Erythroblast (primary cell): Measurements from ENCODE around the gene TTC39A.

Experiments used
- GATA1 ChIP-seq: IDR thresholded peaks from 2 replicates; pipeline ENCODE4 v1.6.1; 2011; ENCODE audit warnings: low read depth, mild to moderate bottlenecking, control low read depth, low read length, moderate library complexity
- POLR2A ChIP-seq: IDR thresholded peaks from 2 replicates; pipeline ENCODE4 v1.6.1; 2011; ENCODE audit warnings: mild to moderate bottlenecking, low read length

DNA sequence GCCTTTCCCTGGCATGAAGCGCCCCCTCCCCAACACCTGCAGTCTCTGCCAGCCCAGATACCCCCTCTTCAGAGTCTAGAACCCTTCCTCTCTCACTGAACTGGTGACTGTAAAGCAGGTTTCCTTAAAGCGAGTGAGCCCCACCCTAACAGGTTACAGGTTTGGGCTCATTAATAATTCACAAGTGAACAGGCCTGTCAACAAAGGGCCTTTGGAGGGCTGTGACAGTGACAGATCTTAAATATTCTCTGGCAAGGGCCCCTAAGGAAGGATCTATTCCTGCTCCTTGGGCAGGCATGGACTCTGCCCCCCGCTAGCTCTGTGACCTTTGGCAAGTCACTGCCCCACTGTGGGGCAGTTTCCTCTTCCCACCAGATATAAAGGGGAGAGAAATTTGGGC, 5.6 kb upstream of the TTC39A start:
- no peak for TF ChIP-seq POLR2A
- TF ChIP-seq GATA1, result no peak
